ENCODE measurements around the gene CTSD. TPM values are rescaled to one million over a fixed set of nuclear protein-coding genes. Genes with fewer than 3 reads are reported as not detected.

Gene CTSD
- total and polyA plus RNA-seq, 8 donors = 231 to 596 (median 310) TPM

- DNase-seq (no peak), ATAC-seq (peak in 3 of 4 donors; percentile 35 to 72 (median 45)), FAIRE-seq (no peak)
- Histone ChIP-seq H3K4me1 (no peaks in the 10 kb centered on the region), H3K4me3 (no peak overlapping the region), H3K36me3 (no peaks in the 10 kb centered on the region), H3K9me3 (no peaks in the 10 kb centered on the region), H3K27me3 (no peaks in the 10 kb centered on the region), H3K27ac (no peak overlapping the region)
- intact Hi-C loops (cut with DNase I) = no loop called here
- TF ChIP-seq CTCF (IDR thresholded peaks at IDR 0.05) = no peak
- WGBS, 2 donors = 80 to 81% methylated on average over 17 of the region's 17 CpGs
Measured at GRCh38 chr11:1706634-1707400, 56.9 kb downstream of the CTSD start.

GRCh38 chr11:1705126-1706052, 58.3 kb downstream of the CTSD start:
- no peaks in the 10 kb centered on the region for H3K36me3 ChIP-seq
- no peaks in the 10 kb centered on the region for H3K4me1 ChIP-seq
- no peak for TF ChIP-seq CTCF (IDR thresholded peaks at IDR 0.05)
- FAIRE-seq (no peak), ATAC-seq (peak in 2 of 4 donors; percentile 44 to 69), DNase-seq (no peak)
- WGBS, 2 donors = 54 to 58% methylated on average over 15 of the region's 15 CpGs
- H3K27me3 ChIP-seq = no peaks in the 10 kb centered on the region
- H3K4me3 ChIP-seq = no peak overlapping the region
- H3K27ac ChIP-seq = peak overlapping the region in 2 of 4 donors; percentile 0 to 15
- no peaks in the 10 kb centered on the region for H3K9me3 ChIP-seq
- intact Hi-C loops (cut with DNase I) = no loop called here

GRCh38 chr11:1703146-1703545, 60.6 kb downstream of the CTSD start:
- no peak overlapping the region for H3K4me3 ChIP-seq
- 69 to 74% methylated on average over 6 of the region's 6 CpGs for WGBS, 2 donors
- no peak for FAIRE-seq
- intact Hi-C loops (cut with DNase I) = no loop called here
- no peaks in the 10 kb centered on the region for H3K9me3 ChIP-seq
- H3K4me1 ChIP-seq = no peaks in the 10 kb centered on the region
- no peaks in the 10 kb centered on the region for H3K36me3 ChIP-seq
- DNase-seq = no peak
- H3K27ac ChIP-seq = no peak overlapping the region
- no peak for ATAC-seq
- H3K27me3 ChIP-seq = no peaks in the 10 kb centered on the region
- no peak for TF ChIP-seq CTCF (IDR thresholded peaks at IDR 0.05)

Other genes with a start within 250 kb of the CTSD start
- 10 to 100 TPM in 4 of 6 donors, 1 to 10 TPM in 2; 6.4 to 23.5 (median 14.3) TPM for gene DUSP8, start 191.7 kb downstream of the CTSD start, total RNA-seq
- gene DUSP8, start 191.7 kb downstream of the CTSD start, polyA plus RNA-seq = 10 to 100 TPM; 11.8 to 12.7 TPM
- not detected for gene KRTAP5-1, start 178.6 kb downstream of the CTSD start, total RNA-seq
- under 1 TPM in 1 of 2 donors, not detected in 1; 0.46 TPM for gene KRTAP5-1, start 178.6 kb downstream of the CTSD start, polyA plus RNA-seq
- not detected for gene KRTAP5-2, start 165.6 kb downstream of the CTSD start, total RNA-seq
- under 1 TPM in 1 of 2 donors, not detected in 1; 0.15 TPM for gene KRTAP5-2, start 165.6 kb downstream of the CTSD start, polyA plus RNA-seq
- not detected for gene KRTAP5-3, start 155.5 kb downstream of the CTSD start, total RNA-seq
- not detected for gene KRTAP5-3, start 155.5 kb downstream of the CTSD start, polyA plus RNA-seq
- not detected for gene KRTAP5-4, start 141.8 kb downstream of the CTSD start, total RNA-seq
- not detected for gene KRTAP5-4, start 141.8 kb downstream of the CTSD start, polyA plus RNA-seq
- gene KRTAP5-5, start 134.2 kb downstream of the CTSD start, total RNA-seq = not detected
- under 1 TPM in 1 of 2 donors, not detected in 1; 0.19 TPM for gene KRTAP5-5, start 134.2 kb downstream of the CTSD start, polyA plus RNA-seq
- gene KRTAP5-6, start 66.7 kb downstream of the CTSD start, total RNA-seq = not detected
- gene KRTAP5-6, start 66.7 kb downstream of the CTSD start, polyA plus RNA-seq = not detected
- 1 to 10 TPM in 1 of 6 donors, under 1 TPM in 5; 0.28 to 2.0 (median 0.45) TPM for gene IFITM10, start 13.3 kb downstream of the CTSD start, total RNA-seq
- under 1 TPM; 0.53 to 0.56 TPM for gene IFITM10, start 13.3 kb downstream of the CTSD start, polyA plus RNA-seq
- 10 to 100 TPM in 3 of 6 donors, 1 to 10 TPM in 3; 3.6 to 34.2 (median 12.2) TPM for gene SYT8, start 71.1 kb upstream of the CTSD start, total RNA-seq
- gene SYT8, start 71.1 kb upstream of the CTSD start, polyA plus RNA-seq = 10 to 100 TPM; 43.7 to 64.8 TPM
- gene TNNI2, start 75.1 kb upstream of the CTSD start, total RNA-seq = 1 to 10 TPM in 5 of 6 donors, not detected in 1; 2.5 to 8.7 (median 6.2) TPM
- gene TNNI2, start 75.1 kb upstream of the CTSD start, polyA plus RNA-seq = 10 to 100 TPM; 28.9 to 57.4 TPM
- 10 to 100 TPM in 3 of 6 donors, 1 to 10 TPM in 3; 2.4 to 26.8 (median 8.4) TPM for gene LSP1, start 89.2 kb upstream of the CTSD start, total RNA-seq
- 10 to 100 TPM in 1 of 2 donors, 1 to 10 TPM in 1; 8.6 to 20.6 TPM for gene LSP1, start 89.2 kb upstream of the CTSD start, polyA plus RNA-seq
- not detected for gene PRR33, start 128.0 kb upstream of the CTSD start, total RNA-seq
- not detected for gene PRR33, start 128.0 kb upstream of the CTSD start, polyA plus RNA-seq
- gene TNNT3, start 155.8 kb upstream of the CTSD start, total RNA-seq = 1 to 10 TPM in 2 of 6 donors, under 1 TPM in 4; 0.24 to 2.0 (median 0.70) TPM
- 1 to 10 TPM; 3.1 to 6.6 TPM for gene TNNT3, start 155.8 kb upstream of the CTSD start, polyA plus RNA-seq
- gene MRPL23, start 183.4 kb upstream of the CTSD start, total RNA-seq = 10 to 100 TPM; 16.7 to 58.1 (median 31.5) TPM
- gene MRPL23, start 183.4 kb upstream of the CTSD start, polyA plus RNA-seq = 10 to 100 TPM; 79.3 to 92.1 TPM
- gene H19, start 233.9 kb upstream of the CTSD start, total RNA-seq = 100 to 1,000 TPM in 5 of 6 donors, 10 to 100 TPM in 1; 69.5 to 532 (median 190) TPM
- 100 to 1,000 TPM; 809 to 814 TPM for gene H19, start 233.9 kb upstream of the CTSD start, polyA plus RNA-seq

Data from pancreas (tissue), 10 donors.